HepG2 (cell line): ENCODE results near the gene CEP20.

Experiments used
- CTCF ChIP-seq: sonication (generic); formaldehyde crosslinking; IDR thresholded peaks from 2 replicates; pipeline ENCODE4 v1.5.0; 2020; ENCODE audit warnings: mild to moderate bottlenecking, missing genetic modification reagents, moderate library complexity
- MAFF ChIP-seq: IDR thresholded peaks from 2 replicates; pipeline ENCODE4 v1.6.1; 2011; ENCODE audit warnings: low read depth, low read length, improper control_type of control experiment
- MAZ ChIP-seq, 2 experiments: sonication (generic) in 1 of 2; formaldehyde crosslinking in 1 of 2; IDR thresholded peaks; 2 replicates each; pipeline versions ENCODE4 v1.5.0 to v1.6.1; 2012 to 2020; ENCODE audit warnings: low read depth in 2 of 2, mild to moderate bottlenecking in 2 of 2, borderline replicate concordance in 1 of 2, improper control_type of control experiment in 1 of 2, low read length in 1 of 2, missing genetic modification reagents in 1 of 2, moderate library complexity in 1 of 2

- TF ChIP-seq MAFF (no peak), MAZ (IDR thresholded peaks at IDR 0.05; ENCODE audit: borderline replicate concordance, low read depth, low read length) (no peak), MAZ (CRISPR knock-in tag; IDR thresholded peaks at IDR 0.05; ENCODE audit: low read depth) (no peak), CTCF (CRISPR knock-in tag) (no peak)
Observed at GRCh38 chr16:15835136-15835878, 53.1 kb downstream of the CEP20 start.
